Ishikawa (cell line): ENCODE results near the gene TARBP1.

ENCODE experiments used
- CEBPB ChIP-seq: IDR thresholded peaks from 2 replicates; pipeline ENCODE4 v1.6.1; 2012
- CREB1 ChIP-seq: IDR thresholded peaks from 2 replicates; pipeline ENCODE4 v1.6.1; 2012; ENCODE audit warnings: low read depth
- EGR1 ChIP-seq: IDR thresholded peaks from 2 replicates; pipeline ENCODE4 v1.6.1; 2012
- EP300 ChIP-seq: IDR thresholded peaks from 2 replicates; pipeline ENCODE4 v1.6.1; 2012; ENCODE audit warnings: borderline replicate concordance
- FOXM1 ChIP-seq: IDR thresholded peaks from 2 replicates; pipeline ENCODE4 v1.6.1; 2012; ENCODE audit warnings: low read depth, borderline replicate concordance
- NFIC ChIP-seq: IDR thresholded peaks from 2 replicates; pipeline ENCODE4 v1.6.1; 2012
- RAD21 ChIP-seq: IDR thresholded peaks from 2 replicates; pipeline ENCODE4 v1.6.1; 2012; ENCODE audit warnings: low read depth
- TAF1 ChIP-seq: IDR thresholded peaks from 2 replicates; pipeline ENCODE4 v1.6.1; 2012; ENCODE audit warnings: low read depth, mild to moderate bottlenecking
- TCF12 ChIP-seq: IDR thresholded peaks from 2 replicates; pipeline ENCODE4 v1.6.1; 2012; ENCODE audit warnings: low read depth
- TEAD4 ChIP-seq: IDR thresholded peaks from 2 replicates; pipeline ENCODE4 v1.6.1; 2012
- YY1 ChIP-seq: IDR thresholded peaks from 2 replicates; pipeline ENCODE4 v1.6.1; 2012; ENCODE audit warnings: low read depth
- ZBTB7A ChIP-seq: IDR thresholded peaks from 2 replicates; pipeline ENCODE4 v1.6.1; 2012; ENCODE audit warnings: low read depth
- TF ChIP-seq, protein P1 (sequence below): IDR thresholded peaks from 2 replicates; pipeline ENCODE4 v1.6.1; 2012
- TF ChIP-seq, protein P2 (sequence below): IDR thresholded peaks from 2 replicates; pipeline ENCODE4 v1.6.1; 2012
- TF ChIP-seq, protein P3 (sequence below): IDR thresholded peaks from 2 replicates; pipeline ENCODE4 v1.6.1; 2012; ENCODE audit warnings: low read depth, mild to moderate bottlenecking

Gene TARBP1

DNA sequence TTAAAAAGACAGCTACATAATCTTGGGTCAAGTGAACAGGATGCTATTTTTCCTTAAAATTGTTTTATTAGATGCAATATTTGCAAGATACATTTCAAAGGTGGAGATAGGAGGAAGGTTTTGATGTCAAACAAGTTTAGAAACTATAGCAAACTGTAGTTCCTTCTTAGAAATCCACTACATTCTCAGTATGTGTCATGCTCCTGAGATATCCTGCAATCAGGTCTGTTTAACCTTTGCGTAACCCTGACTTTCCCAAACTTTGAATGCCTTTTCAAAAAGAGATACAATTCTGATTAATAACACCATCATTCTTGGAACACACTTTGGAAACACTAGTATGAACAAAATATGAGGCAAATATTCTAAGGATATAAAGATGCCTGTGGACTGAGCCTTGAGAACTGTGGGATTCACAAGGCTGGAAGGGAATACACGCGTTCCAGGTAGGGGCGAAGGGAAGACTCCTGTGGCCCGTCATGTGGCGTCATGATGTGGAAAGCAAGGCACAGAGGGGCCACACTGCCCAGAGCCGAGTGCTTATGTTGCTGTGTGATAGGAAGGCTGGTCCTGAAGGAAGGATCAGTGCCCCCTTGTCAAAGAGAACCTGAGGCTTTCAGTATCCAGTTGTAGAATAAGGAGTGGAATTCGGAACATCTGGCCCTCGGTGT, 19.6 kb upstream of the TARBP1 start:
- TF ChIP-seq ZBTB7A (no peak), CREB1 (no peak), TAF1 (no peak), EGR1 (no peak), TEAD4 (no peak), EP300 (no peak), YY1 (no peak), FOXM1 (no peak), NFIC (no peak)
- TF ChIP-seq, protein P1, sequence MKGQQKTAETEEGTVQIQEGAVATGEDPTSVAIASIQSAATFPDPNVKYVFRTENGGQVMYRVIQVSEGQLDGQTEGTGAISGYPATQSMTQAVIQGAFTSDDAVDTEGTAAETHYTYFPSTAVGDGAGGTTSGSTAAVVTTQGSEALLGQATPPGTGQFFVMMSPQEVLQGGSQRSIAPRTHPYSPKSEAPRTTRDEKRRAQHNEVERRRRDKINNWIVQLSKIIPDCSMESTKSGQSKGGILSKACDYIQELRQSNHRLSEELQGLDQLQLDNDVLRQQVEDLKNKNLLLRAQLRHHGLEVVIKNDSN: no peak
- TF ChIP-seq, protein P2, sequence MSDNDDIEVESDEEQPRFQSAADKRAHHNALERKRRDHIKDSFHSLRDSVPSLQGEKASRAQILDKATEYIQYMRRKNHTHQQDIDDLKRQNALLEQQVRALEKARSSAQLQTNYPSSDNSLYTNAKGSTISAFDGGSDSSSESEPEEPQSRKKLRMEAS: no peak
- TF ChIP-seq, protein P3, sequence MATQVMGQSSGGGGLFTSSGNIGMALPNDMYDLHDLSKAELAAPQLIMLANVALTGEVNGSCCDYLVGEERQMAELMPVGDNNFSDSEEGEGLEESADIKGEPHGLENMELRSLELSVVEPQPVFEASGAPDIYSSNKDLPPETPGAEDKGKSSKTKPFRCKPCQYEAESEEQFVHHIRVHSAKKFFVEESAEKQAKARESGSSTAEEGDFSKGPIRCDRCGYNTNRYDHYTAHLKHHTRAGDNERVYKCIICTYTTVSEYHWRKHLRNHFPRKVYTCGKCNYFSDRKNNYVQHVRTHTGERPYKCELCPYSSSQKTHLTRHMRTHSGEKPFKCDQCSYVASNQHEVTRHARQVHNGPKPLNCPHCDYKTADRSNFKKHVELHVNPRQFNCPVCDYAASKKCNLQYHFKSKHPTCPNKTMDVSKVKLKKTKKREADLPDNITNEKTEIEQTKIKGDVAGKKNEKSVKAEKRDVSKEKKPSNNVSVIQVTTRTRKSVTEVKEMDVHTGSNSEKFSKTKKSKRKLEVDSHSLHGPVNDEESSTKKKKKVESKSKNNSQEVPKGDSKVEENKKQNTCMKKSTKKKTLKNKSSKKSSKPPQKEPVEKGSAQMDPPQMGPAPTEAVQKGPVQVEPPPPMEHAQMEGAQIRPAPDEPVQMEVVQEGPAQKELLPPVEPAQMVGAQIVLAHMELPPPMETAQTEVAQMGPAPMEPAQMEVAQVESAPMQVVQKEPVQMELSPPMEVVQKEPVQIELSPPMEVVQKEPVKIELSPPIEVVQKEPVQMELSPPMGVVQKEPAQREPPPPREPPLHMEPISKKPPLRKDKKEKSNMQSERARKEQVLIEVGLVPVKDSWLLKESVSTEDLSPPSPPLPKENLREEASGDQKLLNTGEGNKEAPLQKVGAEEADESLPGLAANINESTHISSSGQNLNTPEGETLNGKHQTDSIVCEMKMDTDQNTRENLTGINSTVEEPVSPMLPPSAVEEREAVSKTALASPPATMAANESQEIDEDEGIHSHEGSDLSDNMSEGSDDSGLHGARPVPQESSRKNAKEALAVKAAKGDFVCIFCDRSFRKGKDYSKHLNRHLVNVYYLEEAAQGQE: no peak

DNA sequence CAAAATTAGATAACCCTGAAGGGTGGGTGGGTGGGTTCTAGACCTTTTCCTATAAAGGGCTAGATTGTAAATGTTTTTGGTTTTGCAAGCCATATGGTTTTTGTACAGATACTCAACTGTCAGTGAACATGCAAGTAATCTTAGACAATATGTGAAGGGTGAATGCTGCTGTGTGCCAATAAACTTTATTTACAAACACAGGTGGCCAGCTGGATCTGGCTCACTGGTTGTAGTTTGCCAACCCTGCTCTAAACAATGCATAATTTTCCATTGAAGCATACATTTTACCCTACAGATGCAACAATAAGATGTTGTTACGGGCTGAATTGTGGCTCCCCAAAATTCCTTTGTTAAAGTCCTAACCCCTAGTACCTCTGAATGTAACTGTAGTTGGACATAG, 18.6 kb upstream of the TARBP1 start:
- TF ChIP-seq YY1 (no peak), CREB1 (no peak), TAF1 (no peak), RAD21 (no peak), NFIC (no peak), FOXM1 (no peak), ZBTB7A (no peak)
- TF ChIP-seq, protein P2: no peak
- TF ChIP-seq, protein P1: no peak
- TF ChIP-seq, protein P3: no peak

DNA sequence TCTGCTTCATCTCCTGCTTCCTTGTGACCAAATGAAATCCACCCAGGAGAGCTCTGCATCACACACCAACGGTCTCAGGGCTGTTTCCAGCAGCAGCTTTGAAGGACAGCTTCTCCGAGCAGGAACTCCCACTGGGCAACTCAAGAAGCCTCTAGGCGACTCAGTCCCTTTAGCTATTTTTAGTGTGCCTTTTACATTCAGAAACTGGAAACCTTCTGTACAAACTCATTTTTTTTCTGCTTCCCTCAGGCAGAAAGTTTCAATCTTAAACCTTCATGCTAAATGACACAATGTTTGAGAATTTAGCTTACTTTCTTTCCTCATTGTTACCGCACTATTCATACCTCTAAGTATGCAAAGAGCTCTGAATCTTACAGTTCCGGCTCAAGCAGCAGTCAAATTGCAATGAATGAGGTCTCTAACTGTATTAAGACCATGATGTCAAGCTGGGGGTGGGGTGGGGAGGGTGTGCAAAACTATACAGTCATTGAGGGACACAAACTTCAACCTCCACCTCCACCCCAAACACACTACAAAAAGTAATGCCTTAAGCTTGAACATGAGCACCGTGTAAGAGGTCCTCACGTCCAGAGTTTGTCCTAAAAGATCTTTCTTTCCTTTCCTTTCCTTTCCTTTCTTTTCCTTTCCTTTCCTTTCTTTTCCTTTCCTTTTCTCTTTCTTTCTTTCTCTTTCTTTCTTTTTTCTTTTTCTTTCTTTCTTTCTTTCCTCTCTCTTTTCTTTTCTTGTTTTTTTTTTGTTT, 16.4 kb upstream of the TARBP1 start:
- TF ChIP-seq CEBPB: no peak

DNA sequence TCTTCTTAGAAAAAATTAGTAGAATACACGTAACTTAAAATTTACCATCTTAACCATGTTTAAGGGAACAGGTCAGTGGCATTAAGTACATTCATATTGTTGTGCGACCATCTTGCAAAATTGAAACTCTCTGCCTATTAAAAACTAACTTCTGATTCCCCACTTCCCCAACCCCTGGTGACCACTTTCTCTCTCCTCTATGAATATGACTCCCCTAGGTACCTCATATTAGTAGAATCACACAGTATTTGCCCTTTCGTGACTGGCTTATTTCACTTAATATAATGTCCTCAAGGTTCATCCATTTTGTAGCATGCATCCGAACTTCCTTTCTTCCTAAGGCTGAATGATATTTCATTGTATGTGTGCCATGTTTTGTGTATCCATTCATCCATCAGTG, 15.1 kb upstream of the TARBP1 start:
- TF ChIP-seq, protein P2: no peak
- TF ChIP-seq CREB1 (no peak), RAD21 (no peak), YY1 (no peak), EP300 (no peak), ZBTB7A (no peak), FOXM1 (no peak), TCF12 (no peak), EGR1 (no peak), TAF1 (no peak), NFIC (no peak), TEAD4 (no peak), CEBPB (no peak)
- TF ChIP-seq, protein P1: no peak
- TF ChIP-seq, protein P3: no peak
